ENCODE results near the gene SBF2. TPM values are rescaled to one million over a fixed set of nuclear protein-coding genes. Genes with fewer than 3 reads are reported as not detected.
A peak's percentile ranks its signal among the peaks of the same experiment; 100 is the strongest.

Gene SBF2
- 5.3 and 5.4 TPM in 2 replicates for total RNA-seq

DNA sequence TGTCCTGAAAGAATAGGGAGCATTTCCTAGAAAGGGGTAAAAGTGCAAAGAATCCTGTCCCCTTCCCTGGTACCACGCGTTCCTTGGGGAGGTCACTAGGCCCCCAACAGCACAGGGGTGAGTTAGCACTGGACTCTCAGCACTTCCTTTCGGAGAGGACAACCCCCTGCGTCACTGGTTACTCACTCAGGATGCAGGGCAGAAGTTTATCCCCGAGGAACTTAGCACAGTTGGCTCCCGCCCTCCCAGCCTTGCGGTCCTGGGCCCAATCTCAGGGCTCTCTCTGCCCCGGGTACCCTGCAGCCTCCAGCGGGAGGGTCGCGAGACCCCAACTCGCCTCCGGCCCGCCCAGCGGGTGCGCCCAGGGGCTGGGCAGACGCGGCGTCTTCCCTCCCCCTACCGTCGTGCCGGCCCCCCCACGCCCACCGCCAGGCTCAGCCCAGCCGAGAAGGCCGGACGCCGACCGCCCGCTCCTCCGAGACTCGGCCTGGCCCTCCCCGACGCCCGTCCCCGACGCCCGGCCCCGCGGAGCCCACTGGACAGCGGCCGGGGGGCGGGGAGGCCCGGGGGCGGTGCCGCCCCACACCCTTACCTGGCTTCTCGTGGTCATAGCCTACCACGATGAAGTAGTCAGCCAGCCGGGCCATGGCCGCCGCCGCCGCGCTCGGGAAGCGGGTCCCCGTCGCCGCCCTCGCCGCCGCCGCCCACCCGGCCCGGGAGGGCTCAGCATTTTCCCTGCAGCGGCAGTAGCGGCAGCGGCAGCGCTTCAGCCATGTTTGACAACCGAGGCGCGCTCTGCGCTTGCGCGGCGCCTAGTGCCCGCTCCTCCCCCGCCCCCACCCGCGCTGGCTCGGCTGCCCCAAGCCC lies at the start of gene SBF2:
Gene SBF2, minus strand, starts transcription at position 797 of the 867 bp plus-strand sequence. Its CDS starts 150 bp downstream, at position 647.
- intact Hi-C loops (cut with micrococcal nuclease) = loop anchor here (1.0 to 10.0 kb wide), 3 partner anchors 10 to 1289 kb away; partner anchors contain the start of gene NRIP3
- Mint-ChIP-seq H3K27ac (peak within 1 kb of the TSS; percentile 64), H3K4me1 (ENCODE audit: low read depth) (peaks cover 31% of the 10 kb centered on the region), H3K4me3 (peak within 1 kb of the TSS; percentile 80), H3K9me3 (no peaks in the 10 kb centered on the region), H3K36me3 (ENCODE audit: low read depth) (no peaks in the 10 kb centered on the region), H3K27me3 (ENCODE audit: insufficient read depth) (peaks cover 61% of the 10 kb centered on the region)
- DNase-seq (ENCODE audit: low spot score) = peak; percentile 69

DNA sequence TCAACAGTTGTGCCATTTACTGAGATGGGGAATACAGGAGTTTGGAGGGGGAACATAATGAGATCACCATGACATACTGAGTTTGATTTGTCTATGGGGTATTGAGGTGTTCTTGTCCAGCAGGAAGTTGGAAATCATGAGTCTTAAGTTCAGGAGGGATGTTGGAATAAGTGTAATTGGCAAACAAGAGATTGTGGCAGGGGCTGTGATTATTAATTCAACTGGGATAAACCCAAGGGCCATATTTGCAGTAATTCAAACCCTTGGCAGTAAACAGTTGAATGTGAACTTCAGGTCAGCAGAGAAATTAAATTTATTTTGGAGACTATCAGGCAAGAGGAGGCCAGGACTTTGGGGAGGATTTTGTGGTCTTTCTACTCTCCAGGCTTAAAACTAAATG lies 44.3 kb upstream of the SBF2 start:
- Mint-ChIP-seq H3K4me1 (ENCODE audit: low read depth) (no peaks in the 10 kb centered on the region), H3K9me3 (no peaks in the 10 kb centered on the region), H3K36me3 (ENCODE audit: low read depth) (no peaks in the 10 kb centered on the region), H3K27me3 (ENCODE audit: insufficient read depth) (peaks cover 8% of the 10 kb centered on the region), H3K27ac (no peak overlapping the region), H3K4me3 (no peak overlapping the region)
- no peak for DNase-seq (ENCODE audit: low spot score)
- intact Hi-C loops (cut with micrococcal nuclease) = no loop called here

DNA sequence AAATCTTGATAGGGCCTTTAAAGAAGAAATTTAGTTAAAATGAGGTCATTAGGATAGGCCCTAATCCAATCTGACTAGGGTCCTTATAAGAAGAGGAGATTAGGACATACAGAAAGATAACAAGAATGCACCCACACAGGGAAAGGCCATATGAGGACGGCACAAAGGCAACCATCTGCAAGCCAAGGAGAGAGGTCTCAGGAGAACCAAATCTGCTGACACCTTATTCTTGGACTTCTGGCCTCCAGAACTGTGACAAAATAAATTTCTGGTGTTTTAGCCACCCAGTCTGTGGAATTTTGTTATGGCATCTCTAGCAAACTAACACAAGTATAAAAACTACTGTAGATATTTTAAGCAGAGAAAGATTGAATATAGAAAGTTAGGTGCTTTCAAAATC lies 39.5 kb upstream of the SBF2 start:
- no peak for DNase-seq (ENCODE audit: low spot score)
- H3K4me3 Mint-ChIP-seq = no peak overlapping the region
- H3K36me3 Mint-ChIP-seq (ENCODE audit: low read depth) = no peaks in the 10 kb centered on the region
- H3K27ac Mint-ChIP-seq = no peak overlapping the region
- peaks cover 1% of the 10 kb centered on the region for H3K27me3 Mint-ChIP-seq (ENCODE audit: insufficient read depth)
- H3K4me1 Mint-ChIP-seq (ENCODE audit: low read depth) = no peaks in the 10 kb centered on the region
- intact Hi-C loops (cut with micrococcal nuclease) = no loop called here
- H3K9me3 Mint-ChIP-seq = no peaks in the 10 kb centered on the region

DNA sequence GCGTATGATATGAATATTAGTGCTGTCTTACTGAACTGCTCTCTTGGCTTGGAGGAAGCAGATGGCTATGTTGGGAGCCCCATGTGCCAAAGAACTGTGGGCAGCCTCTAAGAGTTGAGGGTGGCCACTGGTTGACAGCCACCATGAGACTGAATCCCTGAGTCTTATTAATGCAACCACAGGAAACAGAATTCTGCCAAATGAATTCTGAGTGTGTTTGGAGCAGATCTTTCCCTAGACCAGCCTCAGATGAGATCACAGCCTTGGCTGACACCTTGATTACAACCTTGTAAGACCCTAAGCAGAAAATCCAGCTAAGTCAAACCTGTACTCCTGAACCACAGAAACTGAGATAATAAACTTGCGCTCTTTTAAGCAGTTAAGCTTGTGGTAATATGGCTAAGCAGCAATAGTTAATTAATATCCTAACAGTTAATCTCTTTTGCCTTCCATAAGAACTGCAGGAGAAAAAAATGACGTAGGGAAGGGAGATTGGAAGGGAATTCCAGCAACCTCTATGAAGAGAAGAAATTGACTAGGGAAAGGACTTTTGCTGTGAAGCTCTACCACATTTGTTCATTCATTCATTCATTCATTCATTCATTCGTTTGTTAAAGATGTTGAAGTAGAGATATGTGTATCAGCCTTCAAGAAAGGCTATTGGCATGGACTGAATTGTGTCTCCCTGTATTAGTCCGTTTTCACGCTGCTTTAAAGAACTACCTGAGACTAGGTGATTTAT lies 37.7 kb upstream of the SBF2 start:
- Mint-ChIP-seq H3K4me3 (no peak overlapping the region), H3K4me1 (ENCODE audit: low read depth) (no peaks in the 10 kb centered on the region), H3K36me3 (ENCODE audit: low read depth) (no peaks in the 10 kb centered on the region), H3K9me3 (no peaks in the 10 kb centered on the region), H3K27me3 (ENCODE audit: insufficient read depth) (peaks cover 4% of the 10 kb centered on the region), H3K27ac (no peak overlapping the region)
- intact Hi-C loops (cut with micrococcal nuclease) = no loop called here
- DNase-seq (ENCODE audit: low spot score) = no peak

DNA sequence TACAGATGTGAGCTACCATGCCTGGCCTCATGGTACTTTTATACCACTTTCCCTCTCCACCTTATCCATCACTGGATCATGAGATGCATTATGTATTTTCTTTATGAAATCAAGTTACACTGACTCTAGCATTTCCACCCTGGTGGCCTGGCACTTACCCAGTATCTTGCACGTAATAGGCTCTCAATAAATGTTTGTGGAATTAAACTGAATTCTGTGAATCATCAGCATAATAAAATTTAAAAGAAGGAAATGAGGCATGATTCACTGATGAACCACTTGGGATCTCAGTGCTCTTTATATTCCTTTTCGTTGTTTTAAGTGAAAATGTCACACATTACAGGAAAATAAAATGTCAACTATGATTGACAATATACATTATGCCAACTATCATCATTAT lies 35.9 kb upstream of the SBF2 start:
- no peaks in the 10 kb centered on the region for H3K4me1 Mint-ChIP-seq (ENCODE audit: low read depth)
- H3K27me3 Mint-ChIP-seq (ENCODE audit: insufficient read depth) = peaks cover 11% of the 10 kb centered on the region
- intact Hi-C loops (cut with micrococcal nuclease) = no loop called here
- H3K9me3 Mint-ChIP-seq = no peaks in the 10 kb centered on the region
- H3K27ac Mint-ChIP-seq = no peak overlapping the region
- no peaks in the 10 kb centered on the region for H3K36me3 Mint-ChIP-seq (ENCODE audit: low read depth)
- no peak for DNase-seq (ENCODE audit: low spot score)
- no peak overlapping the region for H3K4me3 Mint-ChIP-seq

DNA sequence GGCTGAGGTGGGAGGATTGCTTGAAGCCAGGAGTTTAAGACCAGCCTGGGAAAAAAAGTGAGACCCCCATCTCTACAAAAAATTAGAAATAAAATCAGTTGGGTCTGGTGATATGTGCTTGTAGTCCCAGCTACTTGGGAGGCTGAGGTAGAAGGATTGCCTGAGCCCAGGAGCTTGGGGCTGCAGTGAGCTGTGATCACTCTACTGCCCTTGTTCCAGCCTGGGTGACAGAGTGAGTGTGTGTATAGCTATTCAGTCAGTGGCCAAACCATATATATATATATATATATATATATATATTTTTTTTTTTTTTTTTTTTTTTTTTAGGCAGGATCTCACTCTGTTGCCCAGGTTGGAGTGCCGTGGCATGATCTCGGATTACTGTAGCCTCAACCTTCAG lies 35.3 kb upstream of the SBF2 start:
- H3K4me3 Mint-ChIP-seq = no peak overlapping the region
- intact Hi-C loops (cut with micrococcal nuclease) = no loop called here
- H3K4me1 Mint-ChIP-seq (ENCODE audit: low read depth) = no peaks in the 10 kb centered on the region
- H3K9me3 Mint-ChIP-seq = no peaks in the 10 kb centered on the region
- H3K27me3 Mint-ChIP-seq (ENCODE audit: insufficient read depth) = peaks cover 15% of the 10 kb centered on the region
- DNase-seq (ENCODE audit: low spot score) = no peak
- H3K27ac Mint-ChIP-seq = no peak overlapping the region
- no peaks in the 10 kb centered on the region for H3K36me3 Mint-ChIP-seq (ENCODE audit: low read depth)

DNA sequence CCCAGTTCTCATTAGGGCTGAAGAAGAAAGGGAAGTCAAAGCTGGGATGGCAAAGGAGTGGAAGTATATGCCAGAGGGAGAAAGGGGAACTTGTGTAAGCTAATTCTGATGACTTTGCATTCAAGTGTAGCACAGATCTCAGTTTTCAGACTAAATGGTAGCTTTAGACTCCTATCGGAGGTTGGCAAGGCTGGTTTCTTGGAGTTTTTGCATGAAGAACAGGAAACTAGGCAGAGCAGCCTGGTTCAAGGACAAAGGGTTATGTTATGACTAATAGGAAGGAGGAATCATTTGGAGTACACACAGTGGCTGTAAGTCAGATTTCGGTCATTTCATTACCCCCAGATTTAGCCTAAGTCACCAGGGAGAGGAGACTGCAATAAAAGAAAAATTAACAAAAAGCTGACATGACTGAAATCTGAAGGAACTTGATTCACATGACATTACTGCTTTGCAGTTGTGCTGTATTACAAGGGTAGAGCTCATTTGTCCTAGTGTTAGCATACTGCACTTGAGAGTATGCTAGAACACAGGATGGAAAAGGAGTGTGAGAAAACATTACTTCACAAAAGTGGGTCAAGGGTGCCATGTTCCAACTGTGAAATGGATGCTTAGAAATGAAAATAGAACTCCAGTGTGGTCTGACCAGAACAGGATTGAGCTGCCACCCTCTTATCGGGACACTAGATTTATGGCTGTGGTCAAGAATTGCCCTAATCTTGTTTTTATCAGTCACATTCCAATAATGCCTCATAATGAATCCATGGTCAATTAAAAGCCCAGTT lies 34.5 kb upstream of the SBF2 start:
- intact Hi-C loops (cut with micrococcal nuclease) = no loop called here
- peaks cover 3% of the 10 kb centered on the region for H3K4me1 Mint-ChIP-seq (ENCODE audit: low read depth)
- H3K27me3 Mint-ChIP-seq (ENCODE audit: insufficient read depth) = peaks cover 19% of the 10 kb centered on the region
- no peak overlapping the region for H3K4me3 Mint-ChIP-seq
- no peaks in the 10 kb centered on the region for H3K9me3 Mint-ChIP-seq
- H3K36me3 Mint-ChIP-seq (ENCODE audit: low read depth) = no peaks in the 10 kb centered on the region
- no peak overlapping the region for H3K27ac Mint-ChIP-seq
- no peak for DNase-seq (ENCODE audit: low spot score)

DNA sequence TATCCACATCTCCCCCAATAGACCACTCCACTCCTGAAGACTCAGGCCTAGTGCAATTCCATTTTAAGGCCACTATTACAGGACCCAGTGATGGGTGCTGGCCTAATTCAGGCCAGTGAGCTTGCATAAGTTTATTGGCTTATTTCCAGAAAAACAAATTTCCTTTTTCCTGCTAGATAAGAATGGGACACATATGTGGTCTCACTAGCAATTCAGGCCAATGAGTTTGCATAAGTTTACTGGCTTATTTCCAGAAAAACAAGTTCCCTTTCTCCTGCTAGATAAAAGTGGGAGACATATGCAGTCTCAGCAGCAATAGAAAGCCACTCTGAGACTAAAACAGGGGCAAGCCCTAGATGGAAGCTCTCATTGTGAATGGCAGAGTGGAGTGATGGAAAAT lies 33.2 kb upstream of the SBF2 start:
- H3K4me1 Mint-ChIP-seq (ENCODE audit: low read depth) = peaks cover 15% of the 10 kb centered on the region
- intact Hi-C loops (cut with micrococcal nuclease) = no loop called here
- no peaks in the 10 kb centered on the region for H3K9me3 Mint-ChIP-seq

DNA sequence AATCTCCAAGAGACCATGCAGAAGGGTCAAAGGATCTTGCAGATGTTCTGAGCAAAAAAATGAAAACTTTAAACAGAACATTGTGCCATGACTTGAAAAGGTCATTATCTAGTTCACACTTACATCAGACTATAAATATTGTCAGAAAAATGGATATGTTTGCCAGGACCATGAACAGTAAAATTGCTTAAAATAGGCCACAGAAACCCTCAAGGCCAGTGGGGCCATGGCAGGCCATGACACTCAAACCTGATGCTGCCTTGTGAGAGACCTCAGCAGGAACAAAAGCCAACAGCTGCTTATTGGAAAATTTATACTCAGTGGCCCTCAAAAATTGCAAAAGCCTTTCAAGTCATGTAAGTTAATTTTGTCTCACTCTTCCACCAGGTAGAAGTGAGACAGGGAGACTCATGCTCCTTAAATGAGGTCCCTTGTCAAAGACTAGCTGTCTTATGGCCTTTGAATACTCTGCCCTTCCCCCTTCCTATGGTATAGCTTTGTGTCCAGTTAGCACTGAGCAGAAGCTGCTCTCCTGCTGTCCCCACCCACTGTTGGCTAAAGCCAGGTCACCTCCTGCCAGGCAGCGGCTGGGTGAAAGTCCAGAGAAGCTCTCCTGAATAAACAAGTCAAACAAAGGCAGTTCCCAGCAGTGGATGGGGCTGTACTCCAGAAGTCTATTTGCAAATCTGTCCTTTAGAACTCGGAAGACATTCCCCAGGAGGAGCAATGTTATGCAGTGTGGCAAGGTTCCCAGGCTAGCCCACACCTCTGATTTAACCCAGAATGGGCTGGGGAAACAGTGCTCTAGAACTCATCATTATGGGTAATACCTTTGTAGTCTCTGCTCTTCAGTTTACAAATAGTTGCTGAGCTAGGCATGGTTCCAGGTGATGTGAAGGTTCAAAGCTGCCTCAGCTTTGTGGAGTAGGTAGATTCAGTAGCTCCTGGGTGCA lies 32.3 kb upstream of the SBF2 start:
- DNase-seq (ENCODE audit: low spot score) = no peak
- intact Hi-C loops (cut with micrococcal nuclease) = no loop called here
- H3K9me3 Mint-ChIP-seq = no peaks in the 10 kb centered on the region
- no peak overlapping the region for H3K27ac Mint-ChIP-seq
- H3K4me1 Mint-ChIP-seq (ENCODE audit: low read depth) = peaks cover 16% of the 10 kb centered on the region
- no peak overlapping the region for H3K4me3 Mint-ChIP-seq
- H3K27me3 Mint-ChIP-seq (ENCODE audit: insufficient read depth) = peaks cover 19% of the 10 kb centered on the region
- no peaks in the 10 kb centered on the region for H3K36me3 Mint-ChIP-seq (ENCODE audit: low read depth)

More for the DNA sequence above, 33.2 kb upstream of the SBF2 start:
- no peak for DNase-seq (ENCODE audit: low spot score)
- Mint-ChIP-seq H3K4me3 (no peak overlapping the region), H3K27me3 (ENCODE audit: insufficient read depth) (peaks cover 19% of the 10 kb centered on the region), H3K36me3 (ENCODE audit: low read depth) (no peaks in the 10 kb centered on the region), H3K27ac (no peak overlapping the region)

DNA sequence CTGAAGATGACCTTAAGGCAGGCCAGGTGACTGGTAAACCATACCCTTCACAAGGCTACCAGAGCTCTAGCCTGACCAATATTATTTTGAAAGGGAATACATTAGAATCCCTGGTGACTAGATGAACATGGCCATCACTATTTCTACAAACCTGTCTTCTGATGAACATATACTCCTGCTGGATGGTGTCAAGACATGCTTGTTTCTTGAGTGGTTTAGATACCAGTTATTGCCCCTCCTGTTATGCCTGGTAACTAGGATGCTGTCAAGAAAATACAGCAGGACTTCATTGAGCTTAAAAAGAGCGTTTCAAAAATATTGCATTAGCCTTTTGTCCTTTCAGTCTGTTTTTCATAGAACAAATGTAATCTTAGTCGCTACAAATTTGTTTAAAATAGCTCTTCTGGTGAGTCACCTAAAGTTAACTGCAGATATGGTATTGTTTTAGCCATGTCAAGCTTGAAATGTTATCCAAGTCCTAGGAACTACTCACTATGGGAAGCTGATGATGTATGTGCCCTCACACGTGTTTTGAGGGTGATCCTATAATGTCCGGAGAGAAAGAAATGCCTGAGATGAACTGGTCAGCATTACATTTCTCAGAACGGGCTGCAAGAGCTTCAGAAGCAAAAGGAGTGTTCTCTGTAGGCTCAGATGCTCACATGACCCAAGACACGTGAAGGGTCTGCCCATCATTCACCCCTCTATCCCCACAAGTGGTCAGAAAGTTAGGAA lies 31.4 kb upstream of the SBF2 start:
- no peaks in the 10 kb centered on the region for H3K9me3 Mint-ChIP-seq
- DNase-seq (ENCODE audit: low spot score) = no peak
- peaks cover 19% of the 10 kb centered on the region for H3K27me3 Mint-ChIP-seq (ENCODE audit: insufficient read depth)
- no peak overlapping the region for H3K27ac Mint-ChIP-seq
- intact Hi-C loops (cut with micrococcal nuclease) = no loop called here
- peaks cover 16% of the 10 kb centered on the region for H3K4me1 Mint-ChIP-seq (ENCODE audit: low read depth)
- no peak overlapping the region for H3K4me3 Mint-ChIP-seq
- no peaks in the 10 kb centered on the region for H3K36me3 Mint-ChIP-seq (ENCODE audit: low read depth)

DNA sequence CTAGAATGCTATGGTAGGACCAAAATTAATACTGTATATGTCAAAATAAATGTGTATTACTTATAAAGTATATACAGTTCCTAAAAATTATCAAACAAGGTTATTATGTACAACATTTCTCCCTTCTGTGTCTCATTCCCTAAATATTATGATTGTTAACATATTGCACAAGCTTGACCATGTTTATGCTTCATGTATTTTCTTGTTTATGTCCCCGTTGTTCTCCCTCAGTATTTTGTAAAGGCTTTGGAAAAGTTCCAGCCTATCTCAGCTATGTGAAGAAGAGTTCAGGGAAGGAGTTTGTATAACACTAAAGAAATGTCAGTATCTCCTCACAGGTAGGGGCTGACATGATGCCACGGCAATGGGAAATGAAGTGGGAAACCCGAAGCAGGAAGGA lies 30.5 kb upstream of the SBF2 start:
- peaks cover 16% of the 10 kb centered on the region for H3K4me1 Mint-ChIP-seq (ENCODE audit: low read depth)
- no peaks in the 10 kb centered on the region for H3K36me3 Mint-ChIP-seq (ENCODE audit: low read depth)

More for the DNA sequence above, 30.5 kb upstream of the SBF2 start:
- H3K9me3 Mint-ChIP-seq = no peaks in the 10 kb centered on the region
- H3K27ac Mint-ChIP-seq = no peak overlapping the region
- H3K27me3 Mint-ChIP-seq (ENCODE audit: insufficient read depth) = peaks cover 17% of the 10 kb centered on the region
- no peak for DNase-seq (ENCODE audit: low spot score)
- intact Hi-C loops (cut with micrococcal nuclease) = loop anchor here (5.0 kb wide), 3 partner anchors 482 to 862 kb away; partner anchors contain the start of gene ZNF143
- no peak overlapping the region for H3K4me3 Mint-ChIP-seq
